Dendritic cell treated with granulocyte-macrophage colony-stimulating factor and Interleukin-4, amounts not matched to agents 40 ng/mL and 50 ng/mL, for 4 days (primary cell): ENCODE results near the gene CFHR2.
"Not testable (repeated sequence)": the region's sequence is repeated elsewhere in the genome, so short reads cannot be mapped to it uniquely, and the experiment has no call there.

ENCODE experiments used
- H3K27ac Mint-ChIP-seq: one replicate; pipeline ENCODE4 v1.8.0; 2022; ENCODE audit warnings: mild to moderate bottlenecking, mixed read lengths
- H3K27me3 Mint-ChIP-seq: one replicate; pipeline ENCODE4 v1.8.0; 2022; ENCODE audit warnings: mild to moderate bottlenecking, mixed read lengths
- H3K36me3 Mint-ChIP-seq: one replicate; pipeline ENCODE4 v1.8.0; 2022; ENCODE audit warnings: low read depth, mixed read lengths
- H3K4me1 Mint-ChIP-seq: one replicate; pipeline ENCODE4 v1.8.0; 2022; ENCODE audit warnings: low read depth, mixed read lengths
- H3K4me3 Mint-ChIP-seq: one replicate; pipeline ENCODE4 v1.8.0; 2022; ENCODE audit warnings: mild to moderate bottlenecking, moderate library complexity, mixed read lengths
- H3K9me3 Mint-ChIP-seq: one replicate; pipeline ENCODE4 v1.8.0; 2022; ENCODE audit warnings: mixed read lengths
- intact Hi-C: fragments of 100-400 bp; cut with micrococcal nuclease; formaldehyde crosslinking; loops from one replicate; pipeline ENCODE4 v1.15.0; 2022

The CFHR2 gene

DNA sequence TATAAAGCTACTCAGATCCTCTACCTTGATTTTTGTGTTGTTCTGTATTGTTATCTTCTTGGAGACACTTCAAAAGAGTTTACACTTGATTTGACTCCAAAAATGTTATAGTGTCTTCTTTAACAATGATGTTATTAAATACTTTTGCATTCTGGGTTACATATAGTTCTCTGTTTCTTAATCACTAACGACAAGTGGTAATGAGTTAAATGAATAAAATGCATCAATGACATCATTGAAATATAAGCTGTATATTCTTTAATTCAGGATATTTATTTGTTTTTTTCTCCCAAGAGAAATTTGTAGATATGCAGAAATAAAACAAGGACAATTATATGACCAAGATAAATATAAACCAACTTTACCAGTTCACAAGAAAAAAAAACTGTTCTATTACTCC is 26.6 kb downstream of the CFHR2 start:
- Mint-ChIP-seq H3K27me3 (no peaks in the 10 kb centered on the region), H3K36me3 (no peaks in the 10 kb centered on the region), H3K9me3 (no peaks in the 10 kb centered on the region), H3K27ac (no peak overlapping the region), H3K4me1 (no peaks in the 10 kb centered on the region), H3K4me3 (no peak overlapping the region)
- intact Hi-C loops: no loop called here

- intact Hi-C loops: no loop called here
- no peaks in the 10 kb centered on the region for H3K36me3 Mint-ChIP-seq
- H3K27me3 Mint-ChIP-seq: no peaks in the 10 kb centered on the region
- no peak overlapping the region for H3K27ac Mint-ChIP-seq
- no peaks in the 10 kb centered on the region for H3K4me1 Mint-ChIP-seq
- H3K9me3 Mint-ChIP-seq: no peaks in the 10 kb centered on the region
- no peak overlapping the region for H3K4me3 Mint-ChIP-seq
These were observed 32.7 kb downstream of the CFHR2 start for GRCh38 chr1:196976278-196976677.

- Mint-ChIP-seq H3K4me1 (no peaks in the 10 kb centered on the region), H3K36me3 (no peaks in the 10 kb centered on the region), H3K27ac (no peak within 1 kb of the TSS)
These were observed 33.7 kb downstream of the CFHR2 start, which contains the start of gene CFHR5 for GRCh38 chr1:196977278-196977677. CFHR5 (plus strand) TSS chr1:196977556; CDS start chr1:196977665, 109 bp downstream.

GRCh38 chr1:196980859-196981258 is 37.3 kb downstream of the CFHR2 start:
- H3K27me3 Mint-ChIP-seq: no peaks in the 10 kb centered on the region

More at GRCh38 chr1:196977278-196977677, 33.7 kb downstream of the CFHR2 start, which contains the start of gene CFHR5:
- Mint-ChIP-seq H3K9me3 (no peaks in the 10 kb centered on the region), H3K27me3 (no peaks in the 10 kb centered on the region), H3K4me3 (no peak within 1 kb of the TSS)
- intact Hi-C loops: no loop called here

GRCh38 chr1:196982247-196982646 is 38.7 kb downstream of the CFHR2 start:
- H3K27ac Mint-ChIP-seq, H3K9me3 Mint-ChIP-seq, H3K4me1 Mint-ChIP-seq, H3K36me3 Mint-ChIP-seq, H3K27me3 Mint-ChIP-seq, intact Hi-C loops, H3K4me3 Mint-ChIP-seq: not testable (repeated sequence)

More at GRCh38 chr1:196980859-196981258, 37.3 kb downstream of the CFHR2 start:
- H3K27ac Mint-ChIP-seq: no peak overlapping the region
- intact Hi-C loops: no loop called here
- H3K4me3 Mint-ChIP-seq: no peak overlapping the region
- no peaks in the 10 kb centered on the region for H3K4me1 Mint-ChIP-seq
- no peaks in the 10 kb centered on the region for H3K9me3 Mint-ChIP-seq
- no peaks in the 10 kb centered on the region for H3K36me3 Mint-ChIP-seq

DNA sequence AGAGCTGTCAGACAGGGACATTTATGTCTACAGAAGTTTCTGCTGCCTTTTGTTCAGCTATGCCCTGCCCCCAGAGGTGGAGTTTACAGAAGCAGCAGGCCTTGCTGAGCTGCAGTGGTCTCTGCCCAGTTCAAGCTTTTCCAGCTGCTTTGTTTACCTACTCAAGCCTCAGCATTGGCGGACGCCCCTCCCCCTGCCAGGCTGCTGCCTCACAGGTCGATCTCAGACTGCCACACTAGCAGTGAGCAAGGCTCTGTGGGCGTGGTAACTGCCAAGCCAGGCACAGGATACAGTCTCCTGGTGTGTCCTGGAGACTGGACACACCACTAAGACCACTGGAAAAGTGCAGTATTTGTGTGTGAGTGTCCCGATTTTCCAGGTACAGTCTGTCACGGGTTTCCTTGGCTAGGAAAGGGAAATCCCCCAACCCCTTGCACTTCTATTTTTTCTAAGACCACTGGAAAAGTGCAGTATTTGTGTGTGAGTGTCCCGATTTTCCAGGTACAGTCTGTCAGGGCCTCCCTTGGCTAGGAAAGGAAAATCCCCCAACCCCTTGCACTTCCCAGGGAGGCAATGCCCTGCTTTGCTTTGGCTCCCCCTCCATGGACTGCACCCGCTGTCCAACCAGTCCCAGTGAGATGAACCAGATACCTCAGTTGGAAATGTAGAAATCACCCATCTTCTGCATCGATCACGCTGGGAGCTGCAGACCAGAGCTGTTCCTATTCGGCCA is 48.5 kb downstream of the CFHR2 start:
- H3K27ac Mint-ChIP-seq, H3K4me3 Mint-ChIP-seq, intact Hi-C loops, H3K4me1 Mint-ChIP-seq, H3K36me3 Mint-ChIP-seq, H3K27me3 Mint-ChIP-seq: not testable (repeated sequence)
- peaks cover 18% of the 10 kb centered on the region for H3K9me3 Mint-ChIP-seq

DNA sequence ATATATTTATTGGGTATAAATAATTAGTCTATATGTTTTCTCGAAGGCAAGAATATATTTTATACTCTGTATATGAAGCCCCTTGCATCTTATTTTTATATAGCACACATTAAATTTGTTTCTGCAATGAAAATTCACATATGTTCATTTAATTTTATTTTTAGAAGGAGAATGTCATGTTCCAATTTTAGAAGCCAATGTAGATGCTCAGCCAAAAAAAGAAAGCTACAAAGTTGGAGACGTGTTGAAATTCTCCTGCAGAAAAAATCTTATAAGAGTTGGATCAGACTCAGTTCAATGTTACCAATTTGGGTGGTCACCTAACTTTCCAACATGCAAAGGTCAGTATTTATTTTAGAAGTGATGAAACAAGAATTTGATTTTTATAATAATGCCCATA is 50.4 kb downstream of the CFHR2 start:
- no peak overlapping the region for H3K27ac Mint-ChIP-seq
- peaks cover 17% of the 10 kb centered on the region for H3K9me3 Mint-ChIP-seq
- no peak overlapping the region for H3K4me3 Mint-ChIP-seq
- H3K4me1 Mint-ChIP-seq: no peaks in the 10 kb centered on the region
- no peaks in the 10 kb centered on the region for H3K36me3 Mint-ChIP-seq
- intact Hi-C loops: no loop called here
- no peaks in the 10 kb centered on the region for H3K27me3 Mint-ChIP-seq

GRCh38 chr1:196997423-196997822 is 53.9 kb downstream of the CFHR2 start:
- H3K9me3 Mint-ChIP-seq: no peaks in the 10 kb centered on the region
- intact Hi-C loops: no loop called here
- H3K4me3 Mint-ChIP-seq: no peak overlapping the region
- H3K27me3 Mint-ChIP-seq: no peaks in the 10 kb centered on the region
- no peak overlapping the region for H3K27ac Mint-ChIP-seq
- no peaks in the 10 kb centered on the region for H3K36me3 Mint-ChIP-seq
- H3K4me1 Mint-ChIP-seq: no peaks in the 10 kb centered on the region

- Mint-ChIP-seq H3K27me3 (no peaks in the 10 kb centered on the region), H3K9me3 (no peaks in the 10 kb centered on the region), H3K36me3 (no peaks in the 10 kb centered on the region), H3K4me3 (no peak overlapping the region), H3K4me1 (no peaks in the 10 kb centered on the region), H3K27ac (no peak overlapping the region)
- intact Hi-C loops: no loop called here
These were observed 58.3 kb downstream of the CFHR2 start for GRCh38 chr1:197001828-197002227.

GRCh38 chr1:197003132-197003531 is 59.6 kb downstream of the CFHR2 start:
- no peak overlapping the region for H3K4me3 Mint-ChIP-seq
- no peaks in the 10 kb centered on the region for H3K9me3 Mint-ChIP-seq
- no peak overlapping the region for H3K27ac Mint-ChIP-seq
- no peaks in the 10 kb centered on the region for H3K27me3 Mint-ChIP-seq
- H3K36me3 Mint-ChIP-seq: no peaks in the 10 kb centered on the region
- no peaks in the 10 kb centered on the region for H3K4me1 Mint-ChIP-seq
- intact Hi-C loops: no loop called here

GRCh38 chr1:197008861-197009260 is 65.3 kb downstream of the CFHR2 start:
- no peaks in the 10 kb centered on the region for H3K27me3 Mint-ChIP-seq
- H3K4me3 Mint-ChIP-seq: no peak overlapping the region
- peaks cover 17% of the 10 kb centered on the region for H3K9me3 Mint-ChIP-seq
- H3K27ac Mint-ChIP-seq: no peak overlapping the region
- intact Hi-C loops: no loop called here
- H3K4me1 Mint-ChIP-seq: no peaks in the 10 kb centered on the region
- no peaks in the 10 kb centered on the region for H3K36me3 Mint-ChIP-seq
